Kidney epithelial cell (primary cell): ENCODE measurements around the gene ANXA11. TPM values are rescaled to one million over a fixed set of nuclear protein-coding genes. Genes with fewer than 3 reads are reported as not detected.
"Not testable (repeated sequence)": the region's sequence is repeated elsewhere in the genome, so short reads cannot be mapped to it uniquely, and the experiment has no call there.

Experiments
- DNase-seq: peaks from one replicate; pipeline ENCODE4 v3.0.0-alpha.2; 2010; ENCODE audit warnings: low read depth
- H3K27me3 ChIP-seq: 2 replicates; pipeline ENCODE4 v1.6.0; 2011; ENCODE audit warnings: low read length; ENCODE audit not compliant: control insufficient read depth, insufficient read depth
- H3K36me3 ChIP-seq: 2 replicates; pipeline ENCODE4 v1.5.1; 2011; ENCODE audit warnings: low read length; ENCODE audit not compliant: control insufficient read depth, insufficient read depth
- H3K4me3 ChIP-seq: 2 replicates; pipeline ENCODE4 v1.5.1; 2011; ENCODE audit warnings: low read depth, mild to moderate bottlenecking, control low read depth, low read length
- total RNA-seq: library from RNA; depleted of rRNA; stranded (reverse); fragments of >200 nt; gene quantifications from 2 replicates; pipeline ENCODE4 v1.2.3, GENCODE V29; 2015
- TF ChIP-seq, protein P1 (sequence below): IDR thresholded peaks from 2 replicates; pipeline ENCODE4 v1.5.1; 2011; ENCODE audit warnings: mild to moderate bottlenecking, moderate library complexity, low read length, control low read depth, inconsistent platforms; ENCODE audit not compliant: insufficient read depth, poor library complexity, severe bottlenecking

ANXA11 gene
- total RNA-seq, 1 donor from 2014 or later: 182 TPM

DNA sequence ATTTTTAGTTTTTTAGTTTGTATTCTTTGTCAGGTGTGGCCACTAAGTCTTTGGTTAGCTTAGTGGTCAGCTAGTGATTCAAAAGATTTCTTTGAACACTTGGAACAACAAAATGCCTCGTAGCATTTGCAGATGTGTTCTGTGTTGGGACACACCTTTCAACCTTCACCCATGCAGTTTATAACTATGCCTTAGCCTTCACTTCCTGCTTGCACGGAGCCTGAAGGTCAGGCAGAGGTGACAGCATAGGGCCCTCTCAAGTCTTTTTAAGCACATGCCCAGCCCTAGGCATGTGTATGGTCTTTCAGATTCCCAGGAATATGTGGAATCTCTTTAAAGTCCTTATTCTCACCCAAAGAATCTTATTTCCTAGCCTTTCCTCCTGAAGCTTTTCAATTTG lies 55.2 kb downstream of the ANXA11 start:
- H3K36me3 ChIP-seq: peaks cover 1% of the 10 kb centered on the region

DNA sequence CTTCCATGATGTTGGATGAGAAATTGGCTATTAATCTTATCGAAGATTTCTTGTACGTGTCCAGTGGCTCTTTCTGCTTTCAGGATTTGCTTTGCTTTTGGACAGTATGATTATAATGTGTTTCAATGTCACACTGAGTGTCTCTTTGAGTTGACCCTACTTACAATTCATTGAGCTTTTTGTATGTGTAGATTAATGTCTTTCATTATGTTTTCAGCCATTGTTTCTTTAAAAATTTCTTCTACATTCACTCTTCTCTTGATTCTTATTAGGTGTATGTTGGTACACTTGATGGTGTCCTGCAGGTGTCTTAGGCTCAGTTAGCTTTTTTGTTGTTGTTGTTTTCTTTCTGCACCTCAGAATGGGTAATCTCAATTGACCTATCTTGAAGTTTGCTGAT lies 56.2 kb downstream of the ANXA11 start:
- DNase-seq: no peak
- Histone ChIP-seq H3K4me3 (no peak overlapping the region), H3K27me3 (peaks cover 4% of the 10 kb centered on the region), H3K36me3 (peaks cover 1% of the 10 kb centered on the region)
- TF ChIP-seq, protein P1, sequence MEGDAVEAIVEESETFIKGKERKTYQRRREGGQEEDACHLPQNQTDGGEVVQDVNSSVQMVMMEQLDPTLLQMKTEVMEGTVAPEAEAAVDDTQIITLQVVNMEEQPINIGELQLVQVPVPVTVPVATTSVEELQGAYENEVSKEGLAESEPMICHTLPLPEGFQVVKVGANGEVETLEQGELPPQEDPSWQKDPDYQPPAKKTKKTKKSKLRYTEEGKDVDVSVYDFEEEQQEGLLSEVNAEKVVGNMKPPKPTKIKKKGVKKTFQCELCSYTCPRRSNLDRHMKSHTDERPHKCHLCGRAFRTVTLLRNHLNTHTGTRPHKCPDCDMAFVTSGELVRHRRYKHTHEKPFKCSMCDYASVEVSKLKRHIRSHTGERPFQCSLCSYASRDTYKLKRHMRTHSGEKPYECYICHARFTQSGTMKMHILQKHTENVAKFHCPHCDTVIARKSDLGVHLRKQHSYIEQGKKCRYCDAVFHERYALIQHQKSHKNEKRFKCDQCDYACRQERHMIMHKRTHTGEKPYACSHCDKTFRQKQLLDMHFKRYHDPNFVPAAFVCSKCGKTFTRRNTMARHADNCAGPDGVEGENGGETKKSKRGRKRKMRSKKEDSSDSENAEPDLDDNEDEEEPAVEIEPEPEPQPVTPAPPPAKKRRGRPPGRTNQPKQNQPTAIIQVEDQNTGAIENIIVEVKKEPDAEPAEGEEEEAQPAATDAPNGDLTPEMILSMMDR: no peak

More for the DNA sequence above, 55.2 kb downstream of the ANXA11 start:
- Histone ChIP-seq H3K4me3 (no peak overlapping the region), H3K27me3 (no peaks in the 10 kb centered on the region)
- DNase-seq: no peak
- TF ChIP-seq, protein P1: no peak

DNA sequence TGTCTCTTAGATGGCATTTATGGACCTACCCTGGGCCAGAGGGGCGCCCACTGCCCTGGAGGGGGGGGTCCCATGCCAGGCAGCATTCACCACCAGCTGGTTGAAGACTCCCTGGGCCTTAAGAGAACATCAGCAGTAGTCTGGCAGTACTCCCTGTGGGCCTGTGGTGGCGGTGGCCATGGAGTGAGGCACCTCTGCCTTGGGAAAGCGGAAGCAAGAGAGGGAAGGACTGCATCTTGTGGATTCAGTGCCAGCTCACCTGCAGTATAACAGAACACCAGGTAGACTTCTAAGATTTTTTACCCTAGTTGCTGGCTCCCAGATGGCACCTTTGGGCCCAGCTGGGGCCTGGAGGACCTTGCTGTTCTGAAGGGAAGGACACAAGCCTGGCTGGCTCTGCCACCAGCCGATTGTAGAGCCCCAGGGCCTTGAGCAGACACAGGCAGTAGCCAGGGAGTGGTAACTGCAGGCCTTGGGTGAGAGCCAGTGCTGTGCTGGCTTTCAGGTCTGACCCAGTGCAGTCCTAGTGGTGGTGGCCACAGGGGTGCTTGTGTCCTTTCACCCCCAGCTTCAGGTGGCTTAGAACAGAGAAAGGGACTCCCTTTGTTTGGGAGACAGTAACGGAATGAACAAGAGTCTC lies 57.1 kb downstream of the ANXA11 start:
- DNase-seq: no peak
- TF ChIP-seq, protein P1: no peak
- H3K4me3 ChIP-seq: no peak overlapping the region
- H3K27me3 ChIP-seq: peaks cover 7% of the 10 kb centered on the region
- H3K36me3 ChIP-seq: peaks cover 1% of the 10 kb centered on the region

DNA sequence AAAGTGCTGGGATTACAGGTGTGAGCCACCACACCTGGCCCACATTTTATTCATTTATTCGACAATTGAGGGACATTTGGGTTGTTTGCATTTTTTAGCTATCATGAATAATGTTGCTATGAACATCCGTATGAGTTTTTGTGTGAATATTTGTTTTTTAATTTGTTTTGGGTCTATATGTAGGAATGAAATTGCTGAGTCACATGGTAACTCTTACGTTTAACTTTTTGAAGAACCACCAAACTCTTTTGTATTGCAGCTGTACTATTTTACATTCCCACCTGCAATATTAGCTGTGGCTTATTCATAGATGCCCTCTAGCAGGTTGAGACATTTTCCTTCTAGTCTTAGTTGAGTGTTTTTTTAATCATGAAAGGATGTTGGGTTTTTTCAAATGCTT lies 58.4 kb downstream of the ANXA11 start:
- H3K27me3 ChIP-seq: peaks cover 9% of the 10 kb centered on the region
- DNase-seq: no peak
- TF ChIP-seq, protein P1: no peak
- H3K36me3 ChIP-seq: no peaks in the 10 kb centered on the region
- H3K4me3 ChIP-seq: no peak overlapping the region

DNA sequence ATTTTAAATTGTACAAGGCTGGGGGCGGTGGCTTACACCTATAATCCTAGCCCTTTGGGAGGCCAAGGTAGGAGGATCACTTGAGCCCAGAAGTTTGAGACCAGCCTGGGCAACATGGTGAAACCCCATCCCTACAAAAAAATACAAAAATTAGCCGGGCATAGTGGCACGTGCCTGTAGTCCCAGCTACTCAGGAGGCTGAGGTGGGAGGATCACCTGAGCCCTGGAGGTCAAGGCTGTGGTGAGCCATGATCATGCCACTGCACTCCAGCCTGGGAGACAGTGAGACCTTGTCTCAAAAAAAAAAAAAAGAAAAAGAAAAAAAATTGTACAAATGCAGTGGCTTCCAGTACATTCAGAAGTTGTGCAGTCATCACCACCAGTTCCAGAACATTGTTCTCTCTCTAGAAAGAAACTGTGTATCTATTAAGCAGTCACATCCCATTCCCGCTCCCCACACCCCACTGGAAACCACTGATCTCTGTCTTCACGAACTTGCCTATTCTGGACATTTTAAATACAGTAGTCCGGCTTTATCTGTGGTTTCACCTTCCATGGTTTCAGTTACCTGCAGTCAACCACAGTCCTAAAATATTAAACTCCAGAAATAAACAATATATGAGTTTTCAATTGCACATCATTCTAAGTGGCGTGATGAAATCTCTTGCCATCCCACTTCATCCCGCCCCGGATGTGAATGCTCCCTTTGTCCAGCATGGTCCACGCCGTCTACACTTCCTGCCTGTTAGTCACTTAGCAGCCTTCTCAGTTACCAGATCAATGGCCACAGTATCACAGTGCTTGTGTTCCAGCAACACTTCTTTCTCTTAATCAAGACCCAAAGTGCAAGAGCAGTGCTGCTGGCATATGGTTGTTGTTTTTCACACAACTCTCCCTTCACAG lies 59.7 kb downstream of the ANXA11 start:
- H3K4me3 ChIP-seq, H3K36me3 ChIP-seq, DNase-seq: not testable (repeated sequence)
- H3K27me3 ChIP-seq: peaks cover 15% of the 10 kb centered on the region

DNA sequence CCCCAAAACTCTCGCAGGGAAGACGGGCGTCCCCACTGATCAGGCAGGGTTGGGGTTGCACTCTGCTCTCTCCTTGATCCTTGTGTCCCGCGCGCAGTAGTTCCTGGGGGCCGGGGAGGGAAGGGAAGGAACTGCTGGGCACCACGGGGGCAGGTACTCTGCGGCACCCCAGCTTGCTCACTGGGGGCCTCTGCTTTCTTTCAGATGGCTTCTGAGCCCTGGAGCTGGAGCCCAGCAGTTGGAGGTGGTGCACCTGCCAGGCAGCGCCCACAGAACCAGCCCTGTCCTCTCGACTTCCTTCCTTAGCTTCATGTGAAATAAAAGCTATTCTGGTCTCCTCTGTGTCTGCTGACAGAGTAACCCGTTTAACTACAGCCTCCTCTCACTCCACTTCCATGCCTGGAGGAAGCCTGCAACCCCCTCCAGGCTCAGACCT lies 60.6 kb downstream of the ANXA11 start:
- H3K4me3 ChIP-seq: no peak overlapping the region
- TF ChIP-seq, protein P1: no peak

More for the DNA sequence above, 60.6 kb downstream of the ANXA11 start:
- DNase-seq: no peak
- peaks cover 15% of the 10 kb centered on the region for H3K27me3 ChIP-seq
- no peaks in the 10 kb centered on the region for H3K36me3 ChIP-seq
